HG03108 (cell line): ENCODE measurements around the gene CFAP157.

ENCODE experiments used
- ATAC-seq: cut with Tn5 transposase; IDR thresholded peaks from one replicate; pipeline ENCODE4 v1.9.1; 2021; ENCODE audit warnings: moderate library complexity; ENCODE audit not compliant: unreplicated experiment

Gene CFAP157

GRCh38 chr9:127714951-127715469 is 8.2 kb downstream of the CFAP157 start:
- ATAC-seq: peak; percentile 6

- peak; percentile 84 for ATAC-seq
Observed at GRCh38 chr9:127715470-127716337, 8.9 kb downstream of the CFAP157 start, which contains the start of the genes PTRH1 and TTC16. TSS of gene PTRH1 (minus strand) at chr9:127715663. CDS start at chr9:127715639, 24 bp downstream. TSS of gene TTC16 (plus strand) at chr9:127716079. CDS start at chr9:127716146, 67 bp downstream.

GRCh38 chr9:127716412-127716811 is 9.6 kb downstream of the CFAP157 start:
- ATAC-seq: no peak

GRCh38 chr9:127717766-127718165 is 11.0 kb downstream of the CFAP157 start:
- no peak for ATAC-seq

- ATAC-seq: no peak
Observed at GRCh38 chr9:127720031-127720864, 13.5 kb downstream of the CFAP157 start.

GRCh38 chr9:127720865-127721227 is 14.1 kb downstream of the CFAP157 start:
- no peak for ATAC-seq

GRCh38 chr9:127721391-127721821 is 14.6 kb downstream of the CFAP157 start:
- no peak for ATAC-seq

GRCh38 chr9:127722055-127722745 is 15.4 kb downstream of the CFAP157 start:
- ATAC-seq: no peak

- no peak for ATAC-seq
Observed at GRCh38 chr9:127723013-127723412, 16.2 kb downstream of the CFAP157 start.

- no peak for ATAC-seq
Observed at GRCh38 chr9:127723444-127723843, 16.7 kb downstream of the CFAP157 start.

- ATAC-seq: no peak
Observed at GRCh38 chr9:127724012-127724411, 17.2 kb downstream of the CFAP157 start.

- no peak for ATAC-seq
Observed at GRCh38 chr9:127726871-127727270, 20.1 kb downstream of the CFAP157 start.

GRCh38 chr9:127728808-127729207 is 22.0 kb downstream of the CFAP157 start:
- ATAC-seq: no peak

- ATAC-seq: no peak
Observed at GRCh38 chr9:127729522-127730256, 22.9 kb downstream of the CFAP157 start.

GRCh38 chr9:127730262-127730661 is 23.5 kb downstream of the CFAP157 start:
- ATAC-seq: no peak

- no peak for ATAC-seq
Observed at GRCh38 chr9:127730799-127731410, 24.1 kb downstream of the CFAP157 start.

GRCh38 chr9:127731938-127732337 is 25.1 kb downstream of the CFAP157 start:
- no peak for ATAC-seq

GRCh38 chr9:127732444-127732843 is 25.7 kb downstream of the CFAP157 start:
- ATAC-seq: no peak

- ATAC-seq: no peak
Observed at GRCh38 chr9:127733614-127734013, 26.8 kb downstream of the CFAP157 start.
